Tibial nerve (tissue), 4 donors: ENCODE measurements around the gene HSPA13. TPM values are rescaled to one million over a fixed set of nuclear protein-coding genes. Genes with fewer than 3 reads are reported as not detected.

Experiments used
- DNase-seq, 2 donors: peaks; one replicate each; pipeline ENCODE4 v3.0.0-alpha.2; 2019; ENCODE audit warnings: low spot score in 2 of 2
- H3K27ac ChIP-seq, 4 donors: fragments of 200-600 bp; sonication (generic) in 3 of 4; one replicate each; pipeline ENCODE4 v1.5.1; 2017 to 2019; ENCODE audit warnings: mild to moderate bottlenecking in 1 of 4
- H3K27me3 ChIP-seq, 2 donors: fragments of 200-600 bp; sonication (generic) in 1 of 2; one replicate each; pipeline versions ENCODE4 v1.5.1 to v1.6.0; 2017 to 2019
- H3K36me3 ChIP-seq, 3 donors: fragments of 200-600 bp; sonication (generic); one replicate each; pipeline ENCODE4 v1.5.1; 2018 to 2019
- H3K4me1 ChIP-seq, 4 donors: fragments of 200-600 bp; sonication (generic) in 3 of 4; one replicate each; pipeline ENCODE4 v1.5.1; 2017 to 2019
- H3K4me3 ChIP-seq, 4 donors: fragments of 200-600 bp; sonication (generic) in 3 of 4; one replicate each; pipeline ENCODE4 v1.5.1; 2017 to 2019; ENCODE audit warnings: mild to moderate bottlenecking in 1 of 4, moderate library complexity in 1 of 4
- H3K9me3 ChIP-seq, 4 donors: fragments of 200-600 bp; sonication (generic) in 3 of 4; one replicate each; pipeline ENCODE4 v1.5.1; 2017 to 2019
- CTCF ChIP-seq, 5 experiments: fragments of 200-600 bp in 3 of 5; fragments of 450-650 bp in 2 of 5; sonication (generic) in 3 of 5; IDR thresholded peaks; one replicate each; pipeline ENCODE4 v1.5.1; 2016 to 2019; ENCODE audit warnings: antibody characterized with exemption in 5 of 5, mild to moderate bottlenecking in 3 of 5, moderate library complexity in 2 of 5
- EP300 ChIP-seq, 2 donors: sonication (generic); formaldehyde crosslinking; IDR thresholded peaks; one replicate each; pipeline ENCODE4 v1.6.1; 2017; ENCODE audit warnings: antibody characterized with exemption in 2 of 2, mild to moderate bottlenecking in 1 of 2
- POLR2A ChIP-seq, 2 donors: fragments of 450-650 bp; IDR thresholded peaks; one replicate each; pipeline ENCODE4 v1.6.1; 2017; ENCODE audit warnings: antibody characterized with exemption in 2 of 2, mild to moderate bottlenecking in 2 of 2, moderate library complexity in 2 of 2
- WGBS, 2 donors: methylation state at CpG; one replicate each; pipeline ENCODE4 v1.1.5; 2018; 5-methylcytosine and 5-hydroxymethylcytosine counted together
- total RNA-seq, 4 donors: library from RNA; depleted of rRNA; stranded (reverse); fragments of >200 nt; gene quantifications; one replicate each; pipeline ENCODE4 v1.1.0, GENCODE V29; 2016

Gene HSPA13
- total RNA-seq, 4 donors from 2014 or later = 19.4 to 32.4 (median 30.4) TPM

- H3K4me3 ChIP-seq = no peak overlapping the region
- no peak overlapping the region for H3K27ac ChIP-seq
- DNase-seq = no peak
- no peaks in the 10 kb centered on the region for H3K36me3 ChIP-seq
- 37 to 49% methylated on average over 1 of the region's 1 CpG for WGBS, 2 donors
- no peaks in the 10 kb centered on the region for H3K9me3 ChIP-seq
- H3K27me3 ChIP-seq = no peaks in the 10 kb centered on the region
- TF ChIP-seq CTCF (IDR thresholded peaks at IDR 0.05) (peak; percentile 27 to 51 (median 38)), EP300 (IDR thresholded peaks at IDR 0.05) (no peak)
- H3K4me1 ChIP-seq = no peaks in the 10 kb centered on the region
Observed at GRCh38 chr21:14403681-14404318, 20.9 kb upstream of the HSPA13 start.

GRCh38 chr21:14401217-14401616 lies 18.3 kb upstream of the HSPA13 start:
- DNase-seq = no peak
- no peak overlapping the region for H3K27ac ChIP-seq
- H3K4me3 ChIP-seq = no peak overlapping the region
- H3K9me3 ChIP-seq = no peaks in the 10 kb centered on the region
- no peaks in the 10 kb centered on the region for H3K36me3 ChIP-seq
- no peaks in the 10 kb centered on the region for H3K4me1 ChIP-seq
- H3K27me3 ChIP-seq = no peaks in the 10 kb centered on the region
- WGBS, 2 donors = 60 to 68% methylated on average over 1 of the region's 1 CpG
- TF ChIP-seq EP300 (IDR thresholded peaks at IDR 0.05) (no peak), POLR2A (IDR thresholded peaks at IDR 0.05) (no peak), CTCF (IDR thresholded peaks at IDR 0.05) (no peak)

DNA sequence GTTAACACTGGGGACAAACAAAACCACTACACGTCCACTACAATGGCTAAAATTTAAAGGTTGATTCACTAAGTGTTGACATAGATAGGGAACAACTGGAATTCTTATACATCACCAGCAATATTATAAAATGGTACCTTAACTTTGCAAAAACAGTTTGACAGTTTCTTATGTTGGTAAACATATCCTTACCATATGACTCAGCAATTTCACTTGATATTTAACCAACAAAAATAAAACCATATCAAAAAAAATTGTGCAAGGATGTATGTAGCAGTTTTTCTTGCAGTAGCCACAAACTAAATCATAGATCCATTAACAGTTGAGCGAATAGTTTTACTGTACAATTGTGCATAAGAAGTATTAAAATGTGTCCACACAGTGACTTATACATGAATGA lies 5.3 kb upstream of the HSPA13 start:
- Histone ChIP-seq H3K9me3 (no peaks in the 10 kb centered on the region), H3K4me3 (no peak overlapping the region), H3K27ac (no peak overlapping the region), H3K36me3 (no peaks in the 10 kb centered on the region), H3K4me1 (peaks cover 0 to 7% (median 3%) of the 10 kb centered on the region in 4 donors), H3K27me3 (no peaks in the 10 kb centered on the region)
- WGBS, 2 donors = 85 to 91% methylated on average over 2 of the region's 2 CpGs
- TF ChIP-seq POLR2A (IDR thresholded peaks at IDR 0.05) (no peak), CTCF (IDR thresholded peaks at IDR 0.05) (no peak), EP300 (IDR thresholded peaks at IDR 0.05) (no peak)
- no peak for DNase-seq

DNA sequence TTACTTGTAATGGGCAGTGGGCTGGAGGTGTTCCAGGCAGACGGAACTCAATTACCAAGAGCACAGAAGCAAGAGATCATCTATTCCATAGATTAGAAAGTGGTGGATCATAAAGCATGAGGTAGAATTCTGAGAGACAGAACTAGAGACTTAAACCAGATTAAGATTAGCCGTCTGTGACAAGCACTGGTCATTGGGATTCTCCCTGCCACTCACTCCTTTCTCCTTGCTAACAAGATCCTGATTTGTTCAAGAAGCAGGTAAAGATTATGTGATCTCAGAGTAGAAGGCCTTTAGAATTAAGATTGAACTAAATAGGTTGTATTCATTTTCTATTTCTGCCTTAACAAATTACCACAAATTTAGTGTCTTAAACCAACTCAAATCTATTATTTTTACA lies 1.5 kb upstream of the HSPA13 start:
- peaks cover 0 to 38% (median 23%) of the 10 kb centered on the region in 4 donors for H3K4me1 ChIP-seq
- no peaks in the 10 kb centered on the region for H3K9me3 ChIP-seq
- no peak for TF ChIP-seq POLR2A (IDR thresholded peaks at IDR 0.05)
- TF ChIP-seq CTCF (IDR thresholded peaks at IDR 0.05) = no peak
- no peak for TF ChIP-seq EP300 (IDR thresholded peaks at IDR 0.05)
- H3K27me3 ChIP-seq = no peaks in the 10 kb centered on the region
- no peak overlapping the region for H3K4me3 ChIP-seq
- DNase-seq = no peak
- peak overlapping the region in 3 of 4 donors; percentile 90 to 97 (median 93) for H3K27ac ChIP-seq
- 94 to 98% methylated on average over 2 of the region's 2 CpGs for WGBS, 2 donors
- no peaks in the 10 kb centered on the region for H3K36me3 ChIP-seq

DNA sequence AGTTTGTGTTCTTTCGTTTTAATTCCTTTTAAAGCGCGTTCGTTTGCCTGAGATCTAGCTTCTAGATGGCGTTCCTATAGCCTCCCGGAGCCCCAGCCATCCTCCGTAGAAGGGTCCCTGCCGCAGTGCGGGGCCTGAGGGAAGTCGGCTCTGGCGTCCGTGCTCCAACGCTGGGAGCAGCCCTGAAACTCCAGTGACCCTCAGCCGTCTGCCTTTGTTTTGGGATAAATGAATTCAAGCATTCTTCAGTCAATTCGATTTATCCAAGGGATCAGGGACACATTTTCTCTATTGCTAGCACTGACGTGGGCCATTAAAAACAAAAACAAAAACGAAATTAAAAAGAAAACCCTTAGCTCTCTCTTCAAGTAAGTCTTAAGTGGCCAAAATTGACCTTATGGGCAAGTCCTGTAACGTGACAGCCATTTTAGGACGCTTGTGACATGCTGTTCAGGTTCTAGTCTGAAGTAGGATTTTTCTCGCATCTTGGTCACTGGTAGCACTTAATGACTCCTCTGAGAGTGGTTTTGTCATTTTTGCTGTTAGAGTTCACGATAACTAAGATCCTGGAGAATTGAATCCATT lies 742 bp upstream of the HSPA13 start:
- H3K4me1 ChIP-seq = peaks cover 0 to 43% (median 24%) of the 10 kb centered on the region in 4 donors
- no peaks in the 10 kb centered on the region for H3K9me3 ChIP-seq
- H3K36me3 ChIP-seq = peaks cover 0 to under 1% (median 0%) of the 10 kb centered on the region in 3 donors
- WGBS, 2 donors = 2 to 3% methylated on average over 21 of the region's 21 CpGs
- H3K27ac ChIP-seq = peak overlapping the region; percentile 81 to 97 (median 92)
- H3K27me3 ChIP-seq = no peaks in the 10 kb centered on the region
- no peak for DNase-seq
- H3K4me3 ChIP-seq = peak overlapping the region; percentile 60 to 92 (median 76)
- TF ChIP-seq EP300 (IDR thresholded peaks at IDR 0.05) (no peak), POLR2A (IDR thresholded peaks at IDR 0.05) (no peak), CTCF (IDR thresholded peaks at IDR 0.05) (no peak)
